ENCODE measurements around the gene TMCO6.
"Not testable (repeated sequence)": the region's sequence is repeated elsewhere in the genome, so short reads cannot be mapped to it uniquely, and the experiment has no call there.

TMCO6 gene

DNA sequence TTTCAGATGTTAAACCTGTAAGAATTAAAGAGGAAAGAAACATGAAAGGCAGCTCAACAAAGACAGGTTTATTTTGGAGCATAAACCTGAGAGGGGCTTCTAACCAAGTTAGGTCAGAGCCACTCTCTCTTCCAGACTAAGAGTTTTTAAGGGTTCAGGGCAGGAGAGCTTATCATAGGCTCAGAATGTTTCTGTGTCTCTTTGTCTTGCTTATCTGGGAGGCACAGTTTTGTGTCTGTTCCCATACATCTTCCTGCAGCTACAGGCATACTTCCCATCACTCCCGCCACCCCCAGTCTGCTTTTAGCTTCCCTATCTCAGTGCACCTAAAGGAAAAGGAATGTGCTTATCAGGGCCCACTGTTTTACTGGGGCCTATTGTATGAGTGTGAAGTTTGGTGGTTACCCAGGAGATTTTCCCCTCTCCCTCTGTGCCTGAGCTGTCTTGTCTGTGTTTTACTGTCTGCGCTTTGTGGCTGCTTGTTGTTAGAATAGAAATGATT lies 28.2 kb upstream of the TMCO6 start:
- Mint-ChIP-seq H3K4me1 (peaks cover 26% of the 10 kb centered on the region), H3K27me3 (peaks cover 8% of the 10 kb centered on the region), H3K4me3 (no peak overlapping the region), H3K27ac (no peak overlapping the region), H3K9me3 (no peaks in the 10 kb centered on the region), H3K36me3 (no peaks in the 10 kb centered on the region)

- Mint-ChIP-seq H3K27me3 (peaks cover 1% of the 10 kb centered on the region), H3K4me1 (no peaks in the 10 kb centered on the region), H3K27ac (no peak overlapping the region), H3K9me3 (no peaks in the 10 kb centered on the region), H3K36me3 (no peaks in the 10 kb centered on the region), H3K4me3 (no peak overlapping the region)
Observed at GRCh38 chr5:140622301-140622700, 16.9 kb upstream of the TMCO6 start.

- not testable (repeated sequence) for H3K9me3 Mint-ChIP-seq, H3K4me3 Mint-ChIP-seq, H3K36me3 Mint-ChIP-seq, H3K4me1 Mint-ChIP-seq, H3K27me3 Mint-ChIP-seq
- H3K27ac Mint-ChIP-seq, result peak overlapping the region; percentile 25
Observed at GRCh38 chr5:140623061-140623460, 16.2 kb upstream of the TMCO6 start.

DNA sequence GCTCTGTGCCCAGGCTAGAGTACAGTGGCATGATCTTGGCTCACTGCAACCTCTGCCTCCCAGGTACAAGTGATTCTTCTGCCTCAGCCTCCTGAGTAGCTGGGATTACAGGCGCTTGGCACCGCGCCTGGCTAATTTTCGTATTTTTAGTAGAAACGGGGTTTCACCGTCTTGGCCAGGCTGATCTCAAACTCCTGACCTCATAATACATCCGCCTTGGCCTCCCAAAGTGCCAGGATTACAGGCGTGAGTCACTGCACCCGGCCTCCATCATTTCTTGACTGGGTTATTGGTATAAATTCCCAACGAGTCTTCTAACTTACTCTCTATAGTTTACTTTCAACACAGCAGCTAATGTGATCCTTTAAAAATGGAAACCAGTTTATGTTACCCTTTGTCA lies 14.4 kb upstream of the TMCO6 start:
- H3K4me3 Mint-ChIP-seq, H3K27me3 Mint-ChIP-seq, H3K27ac Mint-ChIP-seq, H3K4me1 Mint-ChIP-seq, H3K9me3 Mint-ChIP-seq, H3K36me3 Mint-ChIP-seq: not testable (repeated sequence)

GRCh38 chr5:140627972-140628371 lies 11.3 kb upstream of the TMCO6 start:
- Mint-ChIP-seq H3K4me1 (peaks cover 9% of the 10 kb centered on the region), H3K27ac (no peak overlapping the region)

GRCh38 chr5:140628711-140629110 lies 10.5 kb upstream of the TMCO6 start:
- Mint-ChIP-seq H3K27ac (no peak overlapping the region), H3K4me3 (no peak overlapping the region), H3K4me1 (peaks cover 15% of the 10 kb centered on the region), H3K9me3 (no peaks in the 10 kb centered on the region), H3K27me3 (peaks cover 1% of the 10 kb centered on the region), H3K36me3 (peaks cover 2% of the 10 kb centered on the region)

More at GRCh38 chr5:140627972-140628371, 11.3 kb upstream of the TMCO6 start:
- no peaks in the 10 kb centered on the region for H3K9me3 Mint-ChIP-seq
- H3K27me3 Mint-ChIP-seq, result peaks cover 1% of the 10 kb centered on the region
- no peak overlapping the region for H3K4me3 Mint-ChIP-seq
- peaks cover 2% of the 10 kb centered on the region for H3K36me3 Mint-ChIP-seq

- Mint-ChIP-seq H3K9me3 (no peaks in the 10 kb centered on the region), H3K27ac (no peak overlapping the region), H3K36me3 (peaks cover 2% of the 10 kb centered on the region), H3K27me3 (peaks cover 1% of the 10 kb centered on the region), H3K4me1 (peaks cover 19% of the 10 kb centered on the region), H3K4me3 (peak overlapping the region; percentile 5)
Observed at GRCh38 chr5:140630292-140631035, 8.8 kb upstream of the TMCO6 start.

DNA sequence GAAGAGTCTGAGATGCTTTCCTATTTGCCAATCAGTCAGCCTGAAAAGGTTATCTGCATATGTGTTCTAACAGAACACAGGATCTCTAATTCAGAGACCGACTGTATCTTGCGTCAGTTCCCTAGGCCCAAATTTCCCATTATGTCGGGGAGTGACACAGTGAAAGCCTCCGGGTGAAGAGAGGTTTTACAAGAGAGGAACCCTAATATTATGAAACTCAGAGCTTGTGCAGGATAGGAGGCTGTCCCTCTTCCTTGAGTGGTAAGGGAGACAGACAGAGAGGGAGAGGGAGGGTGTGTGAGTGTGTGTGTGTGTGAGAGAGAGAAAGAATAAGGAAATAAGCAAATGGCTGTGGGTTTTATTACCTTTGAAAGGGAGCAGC lies 8.2 kb upstream of the TMCO6 start:
- H3K36me3 Mint-ChIP-seq, result peaks cover 2% of the 10 kb centered on the region
- peaks cover 19% of the 10 kb centered on the region for H3K4me1 Mint-ChIP-seq
- peak overlapping the region; percentile 5 for H3K4me3 Mint-ChIP-seq
- no peaks in the 10 kb centered on the region for H3K9me3 Mint-ChIP-seq
- H3K27me3 Mint-ChIP-seq, result peaks cover 1% of the 10 kb centered on the region
- H3K27ac Mint-ChIP-seq, result no peak overlapping the region

GRCh38 chr5:140631831-140632365 lies 7.4 kb upstream of the TMCO6 start:
- Mint-ChIP-seq H3K9me3 (no peaks in the 10 kb centered on the region), H3K36me3 (peaks cover 2% of the 10 kb centered on the region), H3K27me3 (peaks cover 1% of the 10 kb centered on the region), H3K4me1 (peaks cover 19% of the 10 kb centered on the region), H3K27ac (no peak overlapping the region), H3K4me3 (peak overlapping the region; percentile 83)

DNA sequence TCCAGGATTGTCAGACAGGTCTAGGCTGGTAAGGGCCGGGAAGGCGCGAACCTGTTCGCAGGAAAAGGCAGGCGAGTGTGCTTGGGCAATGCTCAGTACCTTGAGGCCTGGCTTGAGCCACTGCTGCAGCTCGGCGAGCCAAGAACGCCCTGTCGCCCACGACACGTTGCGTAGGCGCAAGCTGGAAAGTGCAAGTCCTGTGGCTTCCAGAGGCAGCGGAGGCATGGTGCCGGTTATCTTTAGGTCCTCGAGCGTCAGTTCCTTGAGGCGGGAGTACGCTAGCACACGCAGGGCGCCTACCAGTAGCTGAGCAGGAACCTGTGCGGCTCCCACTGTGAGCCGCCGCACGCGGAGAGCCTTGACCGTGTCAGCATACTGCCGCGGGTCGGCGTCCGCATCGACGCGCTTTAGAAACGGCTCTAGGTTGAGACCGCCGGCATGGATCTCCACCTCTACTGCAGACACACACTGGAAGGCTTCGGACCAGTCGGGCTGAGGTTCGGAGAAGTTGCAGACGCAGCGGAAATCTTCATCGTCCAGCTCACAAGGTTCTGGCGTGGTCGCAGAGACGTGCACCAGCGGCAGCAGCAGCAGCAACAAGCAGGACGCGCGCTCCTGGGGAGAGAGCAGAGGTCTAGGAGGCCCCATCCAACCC lies 6.8 kb upstream of the TMCO6 start:
- Mint-ChIP-seq H3K27ac (peak overlapping the region; percentile 8), H3K4me3 (peak overlapping the region; percentile 83), H3K27me3 (peaks cover under 1% of the 10 kb centered on the region), H3K36me3 (peaks cover 2% of the 10 kb centered on the region), H3K4me1 (peaks cover 19% of the 10 kb centered on the region), H3K9me3 (no peaks in the 10 kb centered on the region)

GRCh38 chr5:140633021-140633471 lies 6.2 kb upstream of the TMCO6 start, which contains the start of gene CD14:
Gene CD14, minus strand, starts transcription at chr5:140633175. Its CDS starts 104 bp downstream, at chr5:140633071.
- no peaks in the 10 kb centered on the region for H3K9me3 Mint-ChIP-seq
- H3K4me3 Mint-ChIP-seq, result peak within 1 kb of the TSS; percentile 83
- no peaks in the 10 kb centered on the region for H3K27me3 Mint-ChIP-seq
- H3K4me1 Mint-ChIP-seq, result peaks cover 20% of the 10 kb centered on the region
- peaks cover 1% of the 10 kb centered on the region for H3K36me3 Mint-ChIP-seq
- H3K27ac Mint-ChIP-seq, result peak within 1 kb of the TSS; percentile 8

DNA sequence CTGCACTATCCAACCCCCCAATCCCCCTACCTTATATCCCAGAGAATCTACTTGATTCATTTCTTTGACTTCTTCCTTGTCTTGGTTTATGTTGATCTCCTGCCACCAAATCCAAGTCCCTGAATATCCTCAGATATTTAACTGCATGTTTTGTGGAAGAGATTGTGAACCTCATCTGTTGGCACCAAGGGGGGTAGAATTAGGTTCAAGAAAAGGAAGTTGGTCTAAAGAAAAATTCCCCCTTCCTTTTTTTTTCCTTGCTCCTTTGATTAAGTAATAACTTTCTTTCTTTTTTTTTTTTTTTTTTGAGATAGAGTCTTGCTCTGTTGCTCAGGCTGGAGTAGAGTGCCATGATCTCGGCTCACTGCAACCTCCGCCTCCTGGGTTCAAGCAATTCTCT lies 5.8 kb upstream of the TMCO6 start:
- H3K36me3 Mint-ChIP-seq, result no peaks in the 10 kb centered on the region
- no peaks in the 10 kb centered on the region for H3K9me3 Mint-ChIP-seq
- H3K27ac Mint-ChIP-seq, result no peak overlapping the region
- H3K27me3 Mint-ChIP-seq, result no peaks in the 10 kb centered on the region
- peak overlapping the region; percentile 83 for H3K4me3 Mint-ChIP-seq
- peaks cover 24% of the 10 kb centered on the region for H3K4me1 Mint-ChIP-seq

- no peaks in the 10 kb centered on the region for H3K36me3 Mint-ChIP-seq
- H3K27me3 Mint-ChIP-seq, result no peaks in the 10 kb centered on the region
- no peak overlapping the region for H3K27ac Mint-ChIP-seq
- peaks cover 29% of the 10 kb centered on the region for H3K4me1 Mint-ChIP-seq
- no peaks in the 10 kb centered on the region for H3K9me3 Mint-ChIP-seq
- no peak overlapping the region for H3K4me3 Mint-ChIP-seq
Observed at GRCh38 chr5:140634103-140634502, 5.1 kb upstream of the TMCO6 start.

DNA sequence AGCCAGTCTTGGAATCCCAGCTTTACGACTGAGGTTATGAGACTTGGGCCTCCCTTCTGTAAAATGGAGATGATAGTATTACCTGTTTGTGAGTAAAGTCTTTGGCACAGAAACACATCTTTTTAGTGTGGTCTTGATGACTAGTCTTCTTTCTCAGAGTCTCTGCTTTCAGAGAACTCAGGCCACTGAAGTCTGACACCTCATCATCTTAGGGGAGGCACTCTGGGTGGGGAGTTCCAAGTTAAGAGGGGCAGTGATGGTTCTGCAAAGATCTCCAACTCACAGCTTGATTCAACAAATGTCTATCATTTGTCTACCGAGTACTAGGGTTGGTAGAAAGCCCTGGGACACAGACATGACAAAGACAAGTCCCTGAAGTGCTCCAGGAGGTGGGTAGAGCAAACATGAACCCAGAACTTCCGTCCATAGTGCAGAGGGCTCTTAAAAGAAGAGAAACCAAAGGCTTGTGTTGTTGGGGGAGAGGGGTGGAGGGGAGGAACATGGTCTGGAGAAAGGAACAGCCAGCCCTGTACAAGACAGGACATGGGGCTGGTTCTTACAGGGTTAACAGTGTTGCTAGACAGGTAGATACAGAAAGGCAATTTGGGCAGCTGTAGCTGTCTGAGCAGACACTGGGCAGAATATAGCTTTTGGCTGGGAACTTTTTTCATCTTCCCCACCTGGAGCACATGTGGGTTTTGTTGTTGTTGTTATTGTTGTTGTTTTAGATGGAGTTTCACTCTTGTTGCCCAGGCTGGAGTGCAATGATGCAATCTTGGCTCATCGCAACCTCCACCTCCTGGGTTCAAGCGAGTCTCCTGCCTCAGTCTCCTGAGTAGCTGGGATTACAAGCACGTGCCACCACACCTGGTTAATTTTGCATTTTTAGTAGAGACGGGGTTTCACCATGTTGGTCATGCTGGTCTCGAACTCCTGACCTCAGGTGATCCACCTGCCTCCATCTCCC lies 3.7 kb upstream of the TMCO6 start:
- Mint-ChIP-seq H3K4me3 (no peak overlapping the region), H3K4me1 (peaks cover 39% of the 10 kb centered on the region), H3K27me3 (no peaks in the 10 kb centered on the region), H3K9me3 (no peaks in the 10 kb centered on the region), H3K27ac (no peak overlapping the region), H3K36me3 (no peaks in the 10 kb centered on the region)

Data from activated naive CD4-positive, alpha-beta T cell treated with anti-CD3 and anti-CD28 coated beads, Interleukin-2, amount 50 U/mL, for 24 hours (primary cell).